SH-SY5Y (cell line): Measurements from ENCODE around the gene ALG1.

Experiments
- GATA2 ChIP-seq: IDR thresholded peaks from 2 replicates; pipeline ENCODE4 v1.6.1; 2011; ENCODE audit warnings: mild to moderate bottlenecking, low read depth, low read length
- GATA3 ChIP-seq: IDR thresholded peaks from 2 replicates; pipeline ENCODE4 v1.6.1; 2011; ENCODE audit warnings: low read depth, mild to moderate bottlenecking, low read length, moderate library complexity

DNA sequence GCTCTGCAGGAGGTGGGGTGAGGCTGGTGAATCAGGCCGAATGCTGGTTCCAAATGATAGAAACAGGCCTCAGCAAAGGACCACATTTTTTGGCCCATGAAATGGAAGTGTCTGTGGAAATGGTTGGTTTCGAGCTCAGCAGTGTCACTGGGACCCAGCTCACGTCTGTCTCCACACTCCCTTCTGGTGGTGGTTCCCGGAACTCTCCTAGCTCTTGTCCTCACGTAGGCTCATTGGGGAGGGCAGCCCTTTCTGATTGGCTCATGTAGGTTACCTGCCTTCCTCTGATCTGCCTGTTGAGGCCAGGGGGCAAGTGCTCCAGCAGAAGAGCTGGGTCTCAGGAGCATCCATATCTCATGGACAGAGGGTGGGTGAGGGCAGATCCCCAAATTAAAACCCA lies 4.0 kb downstream of the ALG1 start:
- TF ChIP-seq GATA2 = no peak
- no peak for TF ChIP-seq GATA3
